WTC11 (cell line): ENCODE measurements around the gene HLA-DPA1. TPM values are rescaled to one million over a fixed set of nuclear protein-coding genes. Genes with fewer than 3 reads are reported as not detected.

Experiments
- ATAC-seq: fragments of 200-7000 bp; cut with Tn5 transposase; 2 replicates; pipeline ENCODE4 v1.10.0; 2021; ENCODE audit warnings: mild to moderate bottlenecking, moderate library complexity
- CTCF ChIA-PET: fragments of 300-600 bp; sonication (Branson Sonifier 250); formaldehyde crosslinking; loops from one replicate; lab custom pipeline; 2021; ENCODE audit warnings: antibody characterized with exemption; lab: Charles Lee
- POLR2A ChIA-PET: fragments of 350-600 bp; sonication (Branson Sonifier 250); formaldehyde crosslinking; loops from one replicate; lab custom pipeline; 2021; ENCODE audit warnings: antibody characterized with exemption; lab: Charles Lee
- DNase-seq: peaks from one replicate; pipeline ENCODE4 v3.0.0; 2021; ENCODE audit warnings: low spot score
- H3K27ac Mint-ChIP-seq: 2 replicates; pipeline ENCODE4 v1.8.0; 2021; ENCODE audit warnings: mixed read lengths
- H3K27me3 Mint-ChIP-seq: 2 replicates; pipeline ENCODE4 v1.8.0; 2021; ENCODE audit warnings: low read depth, mild to moderate bottlenecking, moderate library complexity, mixed read lengths
- H3K36me3 Mint-ChIP-seq: 2 replicates; pipeline ENCODE4 v1.8.0; 2021; ENCODE audit warnings: mixed read lengths
- H3K4me1 Mint-ChIP-seq: 2 replicates; pipeline ENCODE4 v1.8.0; 2022; ENCODE audit warnings: mixed read lengths
- H3K4me3 Mint-ChIP-seq: 2 replicates; pipeline ENCODE4 v1.8.0; 2021; ENCODE audit warnings: mild to moderate bottlenecking, moderate library complexity, mixed read lengths
- H3K9me3 Mint-ChIP-seq: 2 replicates; pipeline ENCODE4 v1.8.0; 2021; ENCODE audit warnings: mixed read lengths
- FOXP1 ChIP-seq: sonication (generic); formaldehyde crosslinking; IDR thresholded peaks from 2 replicates; pipeline ENCODE4 v1.8.0; 2022; ENCODE audit warnings: missing genetic modification reagents, mild to moderate bottlenecking, moderate library complexity, borderline replicate concordance
- NFE2L1 ChIP-seq: sonication (generic); formaldehyde crosslinking; IDR thresholded peaks from 2 replicates; pipeline ENCODE4 v1.8.1; 2023; ENCODE audit warnings: missing genetic modification reagents
- SMAD4 ChIP-seq: sonication (generic); formaldehyde crosslinking; IDR thresholded peaks from 2 replicates; pipeline ENCODE4 v1.8.0; 2022; ENCODE audit warnings: mild to moderate bottlenecking, missing genetic modification reagents
- SP1 ChIP-seq: sonication (generic); formaldehyde crosslinking; conservative IDR thresholded peaks from 2 replicates; pipeline ENCODE4 v1.8.1; 2022; ENCODE audit warnings: missing genetic modification reagents
- ZNF121 ChIP-seq: sonication (generic); formaldehyde crosslinking; IDR thresholded peaks from 2 replicates; pipeline ENCODE4 v1.8.0; 2023; ENCODE audit warnings: missing genetic modification reagents
- total RNA-seq: library from RNA; stranded (reverse); gene quantifications from 3 replicates; pipeline ENCODE4 v1.2.3, GENCODE V29; 2021
- TF ChIP-seq, protein P1 (sequence below): sonication (generic); formaldehyde crosslinking; conservative IDR thresholded peaks from 2 replicates; pipeline ENCODE4 v1.8.1; 2023; ENCODE audit warnings: mild to moderate bottlenecking, low read depth, missing genetic modification reagents, moderate library complexity
- TF ChIP-seq, protein P2 (sequence below): sonication (generic); formaldehyde crosslinking; IDR thresholded peaks from 2 replicates; pipeline ENCODE4 v1.8.1; 2023; ENCODE audit warnings: mild to moderate bottlenecking, missing genetic modification reagents, moderate library complexity
- TF ChIP-seq, protein P3 (sequence below): sonication (generic); formaldehyde crosslinking; IDR thresholded peaks from 2 replicates; pipeline ENCODE4 v1.8.1; 2023; ENCODE audit warnings: mild to moderate bottlenecking, missing genetic modification reagents, moderate library complexity
- TF ChIP-seq, protein P4 (sequence below): fragments of 200-600 bp; IDR thresholded peaks from 2 replicates; pipeline ENCODE4 v1.8.0; 2022; ENCODE audit warnings: antibody characterized with exemption
- TF ChIP-seq, protein P5 (sequence below): sonication (generic); formaldehyde crosslinking; IDR thresholded peaks from 2 replicates; pipeline ENCODE4 v1.8.1; 2023; ENCODE audit warnings: mild to moderate bottlenecking, missing genetic modification reagents
- TF ChIP-seq, protein P6 (sequence below): fragments of 250-450 bp; sonication (Bioruptor Pico); IDR thresholded peaks from 2 replicates; pipeline ENCODE4 v1.9.0; 2021; ENCODE audit warnings: moderate library complexity, mild to moderate bottlenecking, inconsistent platforms, borderline replicate concordance

HLA-DPA1 gene
- total RNA-seq, 1 experiment from 2014 or later, result 4.9 TPM

DNA sequence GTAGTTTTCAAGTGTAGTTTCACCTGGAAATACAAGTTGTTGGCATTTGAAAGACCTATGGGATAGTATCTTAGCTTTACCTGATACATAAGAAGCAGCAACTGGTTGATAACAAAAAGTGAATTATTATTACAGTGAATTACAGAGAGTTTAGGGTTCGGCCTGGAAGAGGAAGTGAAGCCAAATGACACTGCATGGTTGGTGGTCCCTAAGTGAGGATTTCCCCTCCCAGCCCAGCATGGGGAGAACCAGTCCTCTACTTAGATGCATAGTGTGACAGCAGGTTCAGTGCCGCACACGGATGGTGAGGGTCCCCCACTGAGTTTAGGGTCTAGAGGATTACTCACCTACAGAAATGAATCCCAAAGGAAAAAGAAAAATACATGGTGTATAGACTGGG, 20.4 kb upstream of the HLA-DPA1 start (continued):
- TF ChIP-seq, protein P1, sequence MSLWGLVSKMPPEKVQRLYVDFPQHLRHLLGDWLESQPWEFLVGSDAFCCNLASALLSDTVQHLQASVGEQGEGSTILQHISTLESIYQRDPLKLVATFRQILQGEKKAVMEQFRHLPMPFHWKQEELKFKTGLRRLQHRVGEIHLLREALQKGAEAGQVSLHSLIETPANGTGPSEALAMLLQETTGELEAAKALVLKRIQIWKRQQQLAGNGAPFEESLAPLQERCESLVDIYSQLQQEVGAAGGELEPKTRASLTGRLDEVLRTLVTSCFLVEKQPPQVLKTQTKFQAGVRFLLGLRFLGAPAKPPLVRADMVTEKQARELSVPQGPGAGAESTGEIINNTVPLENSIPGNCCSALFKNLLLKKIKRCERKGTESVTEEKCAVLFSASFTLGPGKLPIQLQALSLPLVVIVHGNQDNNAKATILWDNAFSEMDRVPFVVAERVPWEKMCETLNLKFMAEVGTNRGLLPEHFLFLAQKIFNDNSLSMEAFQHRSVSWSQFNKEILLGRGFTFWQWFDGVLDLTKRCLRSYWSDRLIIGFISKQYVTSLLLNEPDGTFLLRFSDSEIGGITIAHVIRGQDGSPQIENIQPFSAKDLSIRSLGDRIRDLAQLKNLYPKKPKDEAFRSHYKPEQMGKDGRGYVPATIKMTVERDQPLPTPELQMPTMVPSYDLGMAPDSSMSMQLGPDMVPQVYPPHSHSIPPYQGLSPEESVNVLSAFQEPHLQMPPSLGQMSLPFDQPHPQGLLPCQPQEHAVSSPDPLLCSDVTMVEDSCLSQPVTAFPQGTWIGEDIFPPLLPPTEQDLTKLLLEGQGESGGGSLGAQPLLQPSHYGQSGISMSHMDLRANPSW (CRISPR knock-in tag), result no peak
- TF ChIP-seq ZNF121 (CRISPR knock-in tag), result no peak
- no peak for TF ChIP-seq SMAD4 (CRISPR knock-in tag)

DNA sequence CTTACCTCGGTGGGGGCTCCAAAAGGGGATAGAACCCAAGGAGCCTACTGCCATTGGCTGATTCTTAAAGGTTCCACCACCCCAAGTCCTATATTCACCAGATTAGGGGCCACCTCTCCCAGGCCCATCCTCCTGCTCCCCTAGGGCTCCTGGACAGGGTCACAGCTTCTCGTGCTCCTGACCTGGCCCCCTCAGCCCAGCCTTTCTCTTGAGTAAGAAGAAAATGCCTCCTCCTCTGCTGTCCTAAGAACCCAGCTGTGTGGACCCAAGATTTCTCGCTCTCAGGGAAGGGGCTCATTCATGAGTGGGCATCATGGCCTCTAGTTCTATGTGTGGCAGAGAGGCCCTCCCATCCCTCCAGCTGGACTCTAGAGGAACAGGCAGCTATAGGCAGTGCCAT, 18.9 kb upstream of the HLA-DPA1 start:
- H3K36me3 Mint-ChIP-seq, result 0 out of 2 replicates have a peak, but pooled peaks cover 2% of the 10 kb centered on the region
- peaks cover 2% of the 10 kb centered on the region; the same call in 1 of the 2 replicates for H3K4me1 Mint-ChIP-seq
- DNase-seq (no peak), ATAC-seq (no peak)
- H3K4me3 Mint-ChIP-seq, result no peak overlapping the region
- peaks cover 7% of the 10 kb centered on the region for H3K27me3 Mint-ChIP-seq
- H3K27ac Mint-ChIP-seq, result no peak overlapping the region
- H3K9me3 Mint-ChIP-seq, result peaks cover 3% of the 10 kb centered on the region
- CTCF ChIA-PET, result no interaction called here
- POLR2A ChIA-PET, result no interaction called here
- no peak for TF ChIP-seq SP1 (CRISPR knock-in tag)
- TF ChIP-seq, protein P2, sequence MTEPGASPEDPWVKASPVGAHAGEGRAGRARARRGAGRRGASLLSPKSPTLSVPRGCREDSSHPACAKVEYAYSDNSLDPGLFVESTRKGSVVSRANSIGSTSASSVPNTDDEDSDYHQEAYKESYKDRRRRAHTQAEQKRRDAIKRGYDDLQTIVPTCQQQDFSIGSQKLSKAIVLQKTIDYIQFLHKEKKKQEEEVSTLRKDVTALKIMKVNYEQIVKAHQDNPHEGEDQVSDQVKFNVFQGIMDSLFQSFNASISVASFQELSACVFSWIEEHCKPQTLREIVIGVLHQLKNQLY, result no peak
- TF ChIP-seq, all 79 proteins: peak for 0

DNA sequence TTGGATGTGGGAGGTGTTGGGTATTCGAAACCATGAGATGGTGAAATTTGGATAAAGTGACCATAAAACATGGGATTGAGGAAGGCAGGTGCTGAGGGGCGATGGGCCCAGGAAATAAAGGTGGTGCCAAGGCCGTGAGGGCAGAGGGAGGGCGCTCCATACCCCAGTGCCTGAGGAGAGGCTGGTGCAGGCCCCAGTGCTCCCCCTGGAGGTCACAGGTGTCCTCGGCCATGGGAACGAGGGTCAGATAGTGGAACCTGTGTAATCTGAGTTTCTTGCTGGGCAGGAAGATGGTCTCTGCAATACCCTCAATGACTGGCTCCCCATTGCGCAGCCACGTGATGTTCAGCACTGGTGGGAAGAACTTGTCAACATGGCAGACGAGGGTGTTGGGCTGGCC, 18.5 kb upstream of the HLA-DPA1 start:
- H3K27ac Mint-ChIP-seq, result no peak overlapping the region
- H3K4me3 Mint-ChIP-seq, result no peak overlapping the region
- H3K9me3 Mint-ChIP-seq, result no peaks in the 10 kb centered on the region
- ATAC-seq (peak; percentile 100), DNase-seq (peak; percentile 89)
- POLR2A ChIA-PET, result no interaction called here
- peaks cover 3% of the 10 kb centered on the region for H3K27me3 Mint-ChIP-seq
- H3K36me3 Mint-ChIP-seq, result 0 out of 2 replicates have a peak, but pooled peaks cover 2% of the 10 kb centered on the region
- CTCF ChIA-PET, result no interaction called here
- H3K4me1 Mint-ChIP-seq, result peaks cover 2% of the 10 kb centered on the region; the same call in 1 of the 2 replicates
- TF ChIP-seq FOXP1 (CRISPR knock-in tag) (0 out of 2 replicates have a peak, but pooled peaks have one; percentile 29), NFE2L1 (CRISPR knock-in tag) (no peak), SP1 (CRISPR knock-in tag) (peak; percentile 62)
- TF ChIP-seq, protein P3, sequence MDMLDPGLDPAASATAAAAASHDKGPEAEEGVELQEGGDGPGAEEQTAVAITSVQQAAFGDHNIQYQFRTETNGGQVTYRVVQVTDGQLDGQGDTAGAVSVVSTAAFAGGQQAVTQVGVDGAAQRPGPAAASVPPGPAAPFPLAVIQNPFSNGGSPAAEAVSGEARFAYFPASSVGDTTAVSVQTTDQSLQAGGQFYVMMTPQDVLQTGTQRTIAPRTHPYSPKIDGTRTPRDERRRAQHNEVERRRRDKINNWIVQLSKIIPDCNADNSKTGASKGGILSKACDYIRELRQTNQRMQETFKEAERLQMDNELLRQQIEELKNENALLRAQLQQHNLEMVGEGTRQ (CRISPR knock-in tag), result peak; percentile 50; the same call in 1 of the 2 replicates
- TF ChIP-seq, protein P4, sequence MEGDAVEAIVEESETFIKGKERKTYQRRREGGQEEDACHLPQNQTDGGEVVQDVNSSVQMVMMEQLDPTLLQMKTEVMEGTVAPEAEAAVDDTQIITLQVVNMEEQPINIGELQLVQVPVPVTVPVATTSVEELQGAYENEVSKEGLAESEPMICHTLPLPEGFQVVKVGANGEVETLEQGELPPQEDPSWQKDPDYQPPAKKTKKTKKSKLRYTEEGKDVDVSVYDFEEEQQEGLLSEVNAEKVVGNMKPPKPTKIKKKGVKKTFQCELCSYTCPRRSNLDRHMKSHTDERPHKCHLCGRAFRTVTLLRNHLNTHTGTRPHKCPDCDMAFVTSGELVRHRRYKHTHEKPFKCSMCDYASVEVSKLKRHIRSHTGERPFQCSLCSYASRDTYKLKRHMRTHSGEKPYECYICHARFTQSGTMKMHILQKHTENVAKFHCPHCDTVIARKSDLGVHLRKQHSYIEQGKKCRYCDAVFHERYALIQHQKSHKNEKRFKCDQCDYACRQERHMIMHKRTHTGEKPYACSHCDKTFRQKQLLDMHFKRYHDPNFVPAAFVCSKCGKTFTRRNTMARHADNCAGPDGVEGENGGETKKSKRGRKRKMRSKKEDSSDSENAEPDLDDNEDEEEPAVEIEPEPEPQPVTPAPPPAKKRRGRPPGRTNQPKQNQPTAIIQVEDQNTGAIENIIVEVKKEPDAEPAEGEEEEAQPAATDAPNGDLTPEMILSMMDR, result peak; percentile 72
- TF ChIP-seq, protein P5, sequence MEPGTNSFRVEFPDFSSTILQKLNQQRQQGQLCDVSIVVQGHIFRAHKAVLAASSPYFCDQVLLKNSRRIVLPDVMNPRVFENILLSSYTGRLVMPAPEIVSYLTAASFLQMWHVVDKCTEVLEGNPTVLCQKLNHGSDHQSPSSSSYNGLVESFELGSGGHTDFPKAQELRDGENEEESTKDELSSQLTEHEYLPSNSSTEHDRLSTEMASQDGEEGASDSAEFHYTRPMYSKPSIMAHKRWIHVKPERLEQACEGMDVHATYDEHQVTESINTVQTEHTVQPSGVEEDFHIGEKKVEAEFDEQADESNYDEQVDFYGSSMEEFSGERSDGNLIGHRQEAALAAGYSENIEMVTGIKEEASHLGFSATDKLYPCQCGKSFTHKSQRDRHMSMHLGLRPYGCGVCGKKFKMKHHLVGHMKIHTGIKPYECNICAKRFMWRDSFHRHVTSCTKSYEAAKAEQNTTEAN (CRISPR knock-in tag), result no peak
- TF ChIP-seq, protein P6, sequence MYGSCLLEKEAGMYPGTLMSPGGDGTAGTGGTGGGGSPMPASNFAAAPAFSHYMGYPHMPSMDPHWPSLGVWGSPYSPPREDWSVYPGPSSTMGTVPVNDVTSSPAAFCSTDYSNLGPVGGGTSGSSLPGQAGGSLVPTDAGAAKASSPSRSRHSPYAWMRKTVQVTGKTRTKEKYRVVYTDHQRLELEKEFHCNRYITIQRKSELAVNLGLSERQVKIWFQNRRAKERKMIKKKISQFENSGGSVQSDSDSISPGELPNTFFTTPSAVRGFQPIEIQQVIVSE, result no peak
- TF ChIP-seq, all 79 proteins: peak for 4
